Measurements from ENCODE around the gene ZSCAN12. TPM values are rescaled to one million over a fixed set of nuclear protein-coding genes. Genes with fewer than 3 reads are reported as not detected.

ZSCAN12 gene
- total and polyA plus RNA-seq, 2 of the 13 experiments (the other 11 are each of a cell fraction or from before 2014, with no cell fraction given) = 2.8 to 8.9 TPM

DNA sequence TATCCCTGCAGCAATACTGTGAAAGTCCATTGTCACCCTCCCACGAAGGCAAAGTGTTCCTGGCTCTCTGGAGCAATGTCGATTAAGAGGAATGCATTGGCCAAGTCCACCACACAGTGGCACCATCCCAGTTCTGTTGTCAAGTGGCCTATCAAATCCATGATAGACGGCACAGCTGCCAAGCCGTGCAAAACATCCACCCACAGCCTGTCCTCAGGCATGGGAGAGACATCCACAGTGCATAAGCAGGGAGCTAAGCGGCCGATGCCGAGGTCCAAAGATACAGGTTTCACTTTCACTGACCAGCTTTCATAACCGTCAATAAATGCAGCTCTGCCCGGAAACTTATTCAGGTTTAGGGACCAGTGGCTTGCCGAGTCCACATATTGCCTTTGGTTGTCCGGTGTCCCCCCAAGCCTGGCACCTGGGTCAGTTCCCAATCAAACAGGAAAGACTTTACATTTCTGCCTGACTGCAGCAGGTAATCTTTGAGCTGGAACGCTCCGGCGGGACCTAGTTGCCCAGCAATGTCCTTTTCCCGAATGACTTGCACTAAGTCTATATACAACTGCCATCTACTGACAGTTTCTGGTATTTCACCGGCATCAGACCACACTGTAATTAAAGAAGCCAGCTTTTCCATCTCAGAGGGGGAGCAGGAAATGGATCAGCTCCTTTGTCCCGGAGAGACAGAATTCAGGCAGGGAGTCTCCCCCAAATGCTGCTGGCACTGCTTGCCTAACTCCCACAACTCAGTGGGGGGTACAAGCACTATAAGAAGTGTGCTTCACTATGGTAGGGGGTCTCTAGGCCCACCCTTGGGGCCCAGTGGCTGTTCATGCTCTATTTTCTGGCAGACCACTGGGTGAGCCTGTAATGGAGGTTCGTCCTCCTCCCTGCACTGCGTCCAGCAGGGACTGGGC, 43.5 kb downstream of the ZSCAN12 start (continued):
- TF ChIP-seq, protein P1, sequence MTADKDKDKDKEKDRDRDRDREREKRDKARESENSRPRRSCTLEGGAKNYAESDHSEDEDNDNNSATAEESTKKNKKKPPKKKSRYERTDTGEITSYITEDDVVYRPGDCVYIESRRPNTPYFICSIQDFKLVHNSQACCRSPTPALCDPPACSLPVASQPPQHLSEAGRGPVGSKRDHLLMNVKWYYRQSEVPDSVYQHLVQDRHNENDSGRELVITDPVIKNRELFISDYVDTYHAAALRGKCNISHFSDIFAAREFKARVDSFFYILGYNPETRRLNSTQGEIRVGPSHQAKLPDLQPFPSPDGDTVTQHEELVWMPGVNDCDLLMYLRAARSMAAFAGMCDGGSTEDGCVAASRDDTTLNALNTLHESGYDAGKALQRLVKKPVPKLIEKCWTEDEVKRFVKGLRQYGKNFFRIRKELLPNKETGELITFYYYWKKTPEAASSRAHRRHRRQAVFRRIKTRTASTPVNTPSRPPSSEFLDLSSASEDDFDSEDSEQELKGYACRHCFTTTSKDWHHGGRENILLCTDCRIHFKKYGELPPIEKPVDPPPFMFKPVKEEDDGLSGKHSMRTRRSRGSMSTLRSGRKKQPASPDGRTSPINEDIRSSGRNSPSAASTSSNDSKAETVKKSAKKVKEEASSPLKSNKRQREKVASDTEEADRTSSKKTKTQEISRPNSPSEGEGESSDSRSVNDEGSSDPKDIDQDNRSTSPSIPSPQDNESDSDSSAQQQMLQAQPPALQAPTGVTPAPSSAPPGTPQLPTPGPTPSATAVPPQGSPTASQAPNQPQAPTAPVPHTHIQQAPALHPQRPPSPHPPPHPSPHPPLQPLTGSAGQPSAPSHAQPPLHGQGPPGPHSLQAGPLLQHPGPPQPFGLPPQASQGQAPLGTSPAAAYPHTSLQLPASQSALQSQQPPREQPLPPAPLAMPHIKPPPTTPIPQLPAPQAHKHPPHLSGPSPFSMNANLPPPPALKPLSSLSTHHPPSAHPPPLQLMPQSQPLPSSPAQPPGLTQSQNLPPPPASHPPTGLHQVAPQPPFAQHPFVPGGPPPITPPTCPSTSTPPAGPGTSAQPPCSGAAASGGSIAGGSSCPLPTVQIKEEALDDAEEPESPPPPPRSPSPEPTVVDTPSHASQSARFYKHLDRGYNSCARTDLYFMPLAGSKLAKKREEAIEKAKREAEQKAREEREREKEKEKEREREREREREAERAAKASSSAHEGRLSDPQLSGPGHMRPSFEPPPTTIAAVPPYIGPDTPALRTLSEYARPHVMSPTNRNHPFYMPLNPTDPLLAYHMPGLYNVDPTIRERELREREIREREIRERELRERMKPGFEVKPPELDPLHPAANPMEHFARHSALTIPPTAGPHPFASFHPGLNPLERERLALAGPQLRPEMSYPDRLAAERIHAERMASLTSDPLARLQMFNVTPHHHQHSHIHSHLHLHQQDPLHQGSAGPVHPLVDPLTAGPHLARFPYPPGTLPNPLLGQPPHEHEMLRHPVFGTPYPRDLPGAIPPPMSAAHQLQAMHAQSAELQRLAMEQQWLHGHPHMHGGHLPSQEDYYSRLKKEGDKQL (CRISPR knock-in tag; IDR thresholded peaks at IDR 0.05; ENCODE audit: low read depth) = no peak
- 0 out of 2 replicates have a peak, but pooled peaks have one; percentile 21 for TF ChIP-seq ZNF547 (CRISPR knock-in tag; IDR thresholded peaks at IDR 0.05)
- no peak for TF ChIP-seq ZSCAN29 (CRISPR knock-in tag; conservative IDR thresholded peaks at IDR 0.05)
- peak; percentile 80 for TF ChIP-seq ZSCAN31 (CRISPR knock-in tag; IDR thresholded peaks at IDR 0.05; ENCODE audit: low read depth)
- TF ChIP-seq, protein P2, sequence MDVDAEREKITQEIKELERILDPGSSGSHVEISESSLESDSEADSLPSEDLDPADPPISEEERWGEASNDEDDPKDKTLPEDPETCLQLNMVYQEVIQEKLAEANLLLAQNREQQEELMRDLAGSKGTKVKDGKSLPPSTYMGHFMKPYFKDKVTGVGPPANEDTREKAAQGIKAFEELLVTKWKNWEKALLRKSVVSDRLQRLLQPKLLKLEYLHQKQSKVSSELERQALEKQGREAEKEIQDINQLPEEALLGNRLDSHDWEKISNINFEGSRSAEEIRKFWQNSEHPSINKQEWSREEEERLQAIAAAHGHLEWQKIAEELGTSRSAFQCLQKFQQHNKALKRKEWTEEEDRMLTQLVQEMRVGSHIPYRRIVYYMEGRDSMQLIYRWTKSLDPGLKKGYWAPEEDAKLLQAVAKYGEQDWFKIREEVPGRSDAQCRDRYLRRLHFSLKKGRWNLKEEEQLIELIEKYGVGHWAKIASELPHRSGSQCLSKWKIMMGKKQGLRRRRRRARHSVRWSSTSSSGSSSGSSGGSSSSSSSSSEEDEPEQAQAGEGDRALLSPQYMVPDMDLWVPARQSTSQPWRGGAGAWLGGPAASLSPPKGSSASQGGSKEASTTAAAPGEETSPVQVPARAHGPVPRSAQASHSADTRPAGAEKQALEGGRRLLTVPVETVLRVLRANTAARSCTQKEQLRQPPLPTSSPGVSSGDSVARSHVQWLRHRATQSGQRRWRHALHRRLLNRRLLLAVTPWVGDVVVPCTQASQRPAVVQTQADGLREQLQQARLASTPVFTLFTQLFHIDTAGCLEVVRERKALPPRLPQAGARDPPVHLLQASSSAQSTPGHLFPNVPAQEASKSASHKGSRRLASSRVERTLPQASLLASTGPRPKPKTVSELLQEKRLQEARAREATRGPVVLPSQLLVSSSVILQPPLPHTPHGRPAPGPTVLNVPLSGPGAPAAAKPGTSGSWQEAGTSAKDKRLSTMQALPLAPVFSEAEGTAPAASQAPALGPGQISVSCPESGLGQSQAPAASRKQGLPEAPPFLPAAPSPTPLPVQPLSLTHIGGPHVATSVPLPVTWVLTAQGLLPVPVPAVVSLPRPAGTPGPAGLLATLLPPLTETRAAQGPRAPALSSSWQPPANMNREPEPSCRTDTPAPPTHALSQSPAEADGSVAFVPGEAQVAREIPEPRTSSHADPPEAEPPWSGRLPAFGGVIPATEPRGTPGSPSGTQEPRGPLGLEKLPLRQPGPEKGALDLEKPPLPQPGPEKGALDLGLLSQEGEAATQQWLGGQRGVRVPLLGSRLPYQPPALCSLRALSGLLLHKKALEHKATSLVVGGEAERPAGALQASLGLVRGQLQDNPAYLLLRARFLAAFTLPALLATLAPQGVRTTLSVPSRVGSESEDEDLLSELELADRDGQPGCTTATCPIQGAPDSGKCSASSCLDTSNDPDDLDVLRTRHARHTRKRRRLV (CRISPR knock-in tag; IDR thresholded peaks at IDR 0.05) = no peak
- no peak for TF ChIP-seq ZNF562 (CRISPR knock-in tag; IDR thresholded peaks at IDR 0.05; ENCODE audit: borderline replicate concordance)
- peak; percentile 82; the same call in 1 of the 2 replicates for TF ChIP-seq HINFP (CRISPR knock-in tag; IDR thresholded peaks at IDR 0.05; ENCODE audit: low read depth)
- 0 out of 2 replicates have a peak, but pooled peaks have one; percentile 33 for TF ChIP-seq THAP7 (CRISPR knock-in tag; IDR thresholded peaks at IDR 0.05)
- no peak for TF ChIP-seq ZNF704 (CRISPR knock-in tag; IDR thresholded peaks at IDR 0.05; ENCODE audit: borderline replicate concordance)
- peak; percentile 47; the same call in 1 of the 2 replicates for TF ChIP-seq SP4 (CRISPR knock-in tag; IDR thresholded peaks at IDR 0.05)
- no peak for TF ChIP-seq THYN1 (CRISPR knock-in tag; IDR thresholded peaks at IDR 0.05; ENCODE audit: borderline replicate concordance, low read depth)
- TF ChIP-seq AKAP8 (CRISPR knock-in tag; IDR thresholded peaks at IDR 0.05) = peak; percentile 71; the same call in 1 of the 2 replicates
- peak; percentile 87 for TF ChIP-seq SAP130 (CRISPR knock-in tag; IDR thresholded peaks at IDR 0.05; ENCODE audit: low read depth)

Measured in HepG2 (cell line).